GM21526 (cell line): ENCODE results near the gene TXNRD2.
"Not testable (repeated sequence)": the region's sequence is repeated elsewhere in the genome, so short reads cannot be mapped to it uniquely, and the experiment has no call there.

ENCODE experiments used
- ATAC-seq: cut with Tn5 transposase; IDR thresholded peaks from one replicate; pipeline ENCODE4 v1.9.1; 2021; ENCODE audit warnings: moderate library complexity; ENCODE audit not compliant: unreplicated experiment, low FRiP score

Gene TXNRD2

DNA sequence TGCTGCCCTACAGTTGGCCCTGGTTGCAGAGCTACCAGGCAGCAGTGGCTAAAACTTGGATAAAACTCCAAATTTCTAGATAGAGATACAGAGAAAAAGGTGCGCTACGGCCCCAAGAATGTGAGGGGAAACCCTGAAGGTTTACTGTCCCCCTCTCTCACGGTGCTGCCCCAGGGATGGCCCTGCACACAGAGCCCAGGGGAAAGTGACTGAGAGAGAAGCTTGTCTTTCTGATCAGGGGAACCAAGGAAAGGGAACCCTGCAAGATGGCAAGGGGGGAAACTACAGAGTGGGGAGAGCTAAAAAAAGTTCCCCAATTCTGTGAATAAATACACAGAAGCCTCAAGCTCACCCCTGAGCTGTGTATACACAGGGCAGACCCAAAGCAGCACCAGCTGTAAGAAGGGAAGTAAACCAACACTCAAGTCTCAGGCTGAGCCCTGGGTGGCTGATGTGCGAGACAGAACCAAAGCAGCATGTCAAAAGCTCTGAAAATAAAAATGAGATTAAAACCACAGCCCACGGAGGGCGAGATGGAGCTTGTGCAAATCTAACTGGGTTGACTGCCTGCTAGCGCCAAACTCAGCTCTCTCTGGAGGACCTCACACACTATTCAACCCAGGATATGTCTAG lies 109.0 kb downstream of the TXNRD2 start:
- no peak for ATAC-seq

DNA sequence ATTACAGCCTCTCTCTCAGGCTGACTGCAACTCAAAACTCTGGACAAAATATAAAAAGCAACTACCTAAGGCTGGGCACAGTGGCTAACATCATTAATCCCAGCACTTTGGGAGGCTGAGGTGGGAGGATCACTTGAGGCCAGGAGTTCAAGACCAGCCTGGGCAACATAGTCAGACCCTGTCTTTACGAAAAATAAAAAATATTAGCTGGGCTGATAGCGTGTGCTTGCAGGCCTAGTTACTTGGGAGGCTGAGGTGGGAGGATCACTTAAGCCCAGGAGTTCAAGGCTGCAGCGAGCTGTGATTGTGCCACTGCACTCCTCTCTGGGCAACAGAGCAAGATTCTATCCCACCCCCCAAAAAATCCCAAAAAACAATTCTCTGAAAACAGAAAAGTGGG lies 109.6 kb downstream of the TXNRD2 start:
- ATAC-seq: not testable (repeated sequence)

DNA sequence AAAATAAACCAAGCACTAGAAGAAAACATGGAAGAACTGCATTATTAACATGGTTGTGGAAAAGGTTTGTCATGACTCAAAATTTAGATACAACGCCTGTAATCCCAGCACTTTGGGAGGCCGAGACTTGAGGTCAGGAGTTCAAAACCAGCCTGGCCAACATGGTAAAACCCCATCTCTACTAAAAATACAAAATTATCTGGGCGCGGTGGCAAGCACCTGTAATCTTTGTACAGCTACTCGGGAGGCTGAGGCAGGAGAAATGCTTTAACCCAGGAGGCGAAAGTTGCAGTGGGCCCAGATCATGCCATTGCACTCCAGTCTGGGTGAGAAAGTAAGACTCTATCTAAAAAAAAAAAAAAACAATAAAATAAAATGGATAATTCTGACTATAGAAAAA lies 110.6 kb downstream of the TXNRD2 start:
- no peak for ATAC-seq

DNA sequence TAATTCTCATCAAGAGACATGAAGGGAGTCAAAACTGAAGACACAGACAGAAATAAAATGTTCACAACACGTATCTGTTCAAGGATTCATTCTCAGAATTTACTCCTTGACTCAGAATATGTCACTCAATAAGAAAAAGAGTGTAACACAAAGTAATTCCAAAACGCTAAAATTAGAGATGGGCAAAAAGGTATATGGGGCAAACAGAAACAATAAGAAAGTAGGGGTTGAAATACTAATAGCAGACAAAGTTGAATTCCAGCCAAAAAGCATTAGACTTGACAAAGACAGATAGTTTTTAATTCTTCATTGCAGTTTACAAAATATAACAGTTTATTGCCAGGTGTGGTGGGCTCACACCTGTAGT lies 113.6 kb downstream of the TXNRD2 start:
- ATAC-seq: no peak

DNA sequence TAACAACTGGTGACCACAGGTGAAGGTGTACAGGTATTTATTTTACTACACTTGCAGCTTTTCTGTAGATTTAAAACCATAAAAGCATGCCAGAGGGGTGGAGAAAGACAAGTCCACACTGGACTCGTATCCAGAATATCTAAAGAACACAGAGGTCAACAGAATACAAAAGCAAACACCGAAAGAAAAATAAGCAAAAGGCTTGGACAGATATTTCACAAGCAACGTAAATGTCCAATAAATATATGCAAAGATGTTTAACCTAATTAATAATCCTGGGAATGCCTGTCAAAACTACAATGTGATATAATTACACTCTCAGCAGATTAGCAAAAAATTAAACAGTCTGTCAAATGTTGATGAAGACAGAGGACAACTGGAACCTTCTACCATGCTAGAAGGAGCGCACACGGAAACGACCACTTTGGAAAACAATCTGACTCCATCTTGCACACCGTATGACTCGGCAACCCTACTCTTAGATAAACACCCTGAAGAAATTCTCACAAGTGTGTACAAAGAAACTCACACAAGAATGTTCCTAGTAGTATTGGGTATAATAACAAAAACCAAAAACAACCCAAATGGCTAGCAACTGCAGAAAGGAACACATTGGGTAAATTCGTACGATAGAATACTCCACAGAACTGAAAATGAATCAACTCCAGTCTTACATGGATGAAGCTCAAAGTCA lies 114.1 kb downstream of the TXNRD2 start:
- no peak for ATAC-seq

DNA sequence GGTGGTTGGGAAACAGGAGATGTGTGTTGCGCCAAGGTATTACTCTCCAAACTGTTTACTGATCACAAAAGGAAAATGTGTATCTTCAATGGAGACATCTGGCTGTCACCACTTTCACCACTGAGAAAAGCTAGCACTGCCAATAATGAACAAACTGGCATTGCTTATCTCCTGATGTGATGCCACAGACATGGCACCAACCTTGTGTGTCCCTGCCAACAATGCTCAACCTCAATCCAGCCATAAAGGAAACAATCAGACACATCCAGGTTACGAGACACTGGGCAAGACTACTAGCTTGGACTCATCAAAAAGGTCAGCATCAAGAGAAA lies 115.0 kb downstream of the TXNRD2 start:
- ATAC-seq: no peak

DNA sequence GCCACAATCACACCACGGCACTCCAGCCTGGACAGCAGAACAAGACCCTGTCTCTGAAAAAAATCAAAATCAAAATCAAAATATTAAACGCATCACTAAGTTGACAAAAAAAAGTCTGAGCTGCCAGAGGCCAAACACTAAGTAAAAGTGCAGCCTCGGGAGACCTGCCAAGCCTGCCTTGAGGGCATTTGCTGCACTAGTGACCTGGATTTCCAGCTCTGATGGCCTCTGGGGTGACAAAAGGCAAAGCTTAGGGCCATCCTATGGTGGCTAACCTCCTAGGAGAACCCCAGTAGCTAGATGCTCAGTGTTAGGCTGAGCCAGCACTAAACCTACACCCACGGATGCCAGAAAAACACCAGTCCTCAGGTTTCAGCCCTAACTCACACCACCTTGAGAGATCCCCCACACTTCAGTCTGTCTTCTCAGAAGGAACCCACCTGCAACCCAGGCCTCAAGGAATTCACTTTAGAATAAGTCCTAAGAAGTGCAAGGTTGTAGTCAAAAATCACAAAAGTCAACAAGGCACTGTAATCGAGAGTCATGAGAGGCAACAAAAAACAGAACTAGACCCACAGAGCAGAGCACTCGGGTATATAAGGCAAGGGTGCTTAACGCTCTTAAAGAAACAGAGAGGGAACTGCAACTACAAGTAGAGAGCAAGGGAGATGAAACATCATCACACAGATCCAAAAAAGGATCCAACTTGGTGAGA lies 115.6 kb downstream of the TXNRD2 start:
- ATAC-seq: no peak
